HepG2 (cell line): ENCODE results near the gene TUBGCP5. TPM values are rescaled to one million over a fixed set of nuclear protein-coding genes. Genes with fewer than 3 reads are reported as not detected.

Experiments used
- ATAC-seq: fragments of 200-7000 bp; cut with Tn5 transposase; 3 replicates; pipeline ENCODE4 v1.9.1; 2020; ENCODE audit warnings: mild to moderate bottlenecking, moderate library complexity
- BruUV-seq: library from RNA; stranded (reverse); fragments of 400-500 nt; replicated peaks from 2 replicates; lab custom pipeline; 2021; lab: Mats Ljungman, UMichigan
- CTCF ChIA-PET: fragments of 300-600 bp; formaldehyde crosslinking; extraction: SDS; loops from one replicate; lab custom pipeline; 2021; ENCODE audit warnings: low total read pairs, inconsistent platforms, low intra/inter-chr PET ratio; lab: Yijun Ruan, JAX
- POLR2A ChIA-PET: fragments of 350-600 bp; sonication (Branson Sonifier 250); formaldehyde crosslinking; loops from one replicate; lab custom pipeline; 2020; ENCODE audit warnings: antibody characterized with exemption, inconsistent platforms; lab: Yijun Ruan, JAX
- DNase-seq: peaks from one replicate; pipeline ENCODE4 v3.0.0-alpha.2; 2015; ENCODE audit warnings: low spot score
- FAIRE-seq: peaks from 3 replicates; lab custom pipeline; 2011; peaks lifted over from hg19 to GRCh38; lab: Jason Lieb, UNC
- H2AFZ ChIP-seq: one replicate; pipeline ENCODE4 v1.6.1; 2011; ENCODE audit warnings: low read length, inconsistent platforms
- H3K27ac ChIP-seq: fragments of 300-600 bp; 3 replicates; pipeline ENCODE4 v1.8.0; 2011; ENCODE audit warnings: mixed run types, mild to moderate bottlenecking, mixed read lengths, low read length, inconsistent platforms; ENCODE audit not compliant: insufficient read depth; ENCODE audit errors: extremely low read length
- H3K27me3 ChIP-seq, 2 experiments: fragments of 200-600 bp in 1 of 2; 2 replicates in 1 of 2; 3 replicates in 1 of 2; pipeline versions ENCODE4 v1.6.0 to v1.8.0; 2011; ENCODE audit warnings: low read length in 2 of 2, mild to moderate bottlenecking in 2 of 2, moderate library complexity in 2 of 2, inconsistent platforms in 1 of 2; ENCODE audit not compliant: insufficient read depth in 2 of 2, control insufficient read depth in 1 of 2
- H3K36me3 ChIP-seq, 2 experiments: fragments of 200-600 bp in 1 of 2; replicated peaks in 1 of 2; 2 replicates in 1 of 2; 3 replicates in 1 of 2; pipeline versions ENCODE4 v1.5.1 to v1.8.0; 2011; ENCODE audit warnings: low read length in 2 of 2, inconsistent platforms in 1 of 2; ENCODE audit not compliant: insufficient read depth in 2 of 2, control insufficient read depth in 1 of 2
- H3K4me1 ChIP-seq: 2 replicates; pipeline ENCODE4 v1.5.1; 2012; ENCODE audit warnings: low read length, inconsistent platforms; ENCODE audit not compliant: insufficient read depth
- H3K4me2 ChIP-seq: 2 replicates; pipeline ENCODE4 v1.6.0; 2011; ENCODE audit warnings: low read depth, low read length, inconsistent platforms
- H3K4me3 ChIP-seq, 3 experiments: fragments of 200-600 bp in 1 of 3; sonication (generic), shearing (Covaris generic) in 1 of 3; replicated peaks in 1 of 3; 2 replicates each; pipeline ENCODE4 v1.5.1; 2011 to 2016; ENCODE audit warnings: low read length in 3 of 3, inconsistent platforms in 2 of 3, low read depth in 2 of 3, mild to moderate bottlenecking in 2 of 3, control low read depth in 1 of 3, mixed read lengths in 1 of 3; ENCODE audit not compliant: insufficient read depth in 1 of 3
- H3K79me2 ChIP-seq: one replicate; pipeline ENCODE4 v1.6.1; 2011; ENCODE audit warnings: low read length, inconsistent platforms; ENCODE audit not compliant: insufficient read depth
- H3K9ac ChIP-seq: 2 replicates; pipeline ENCODE4 v1.6.0; 2011; ENCODE audit warnings: mild to moderate bottlenecking, low read depth, low read length, inconsistent platforms; ENCODE audit not compliant: insufficient read depth
- H3K9me3 ChIP-seq: 2 replicates; pipeline ENCODE4 v1.5.1; 2012; ENCODE audit warnings: mild to moderate bottlenecking, low read length
- H4K20me1 ChIP-seq: 2 replicates; pipeline ENCODE4 v1.6.0; 2011; ENCODE audit warnings: inconsistent platforms, mild to moderate bottlenecking, low read length, moderate library complexity; ENCODE audit not compliant: insufficient read depth
- CREB1 ChIP-seq, 2 experiments: fragments of 450-650 bp in 1 of 2; IDR thresholded peaks; 2 replicates each; pipeline ENCODE4 v1.6.1; 2016 to 2017; ENCODE audit warnings: control low read depth in 1 of 2, mild to moderate bottlenecking in 1 of 2, missing compliant biosample characterization in 1 of 2, missing genetic modification characterization in 1 of 2
- MNT ChIP-seq: fragments of 450-650 bp; IDR thresholded peaks from 2 replicates; pipeline ENCODE4 v1.6.1; 2016
- RXRA ChIP-seq: sonication (generic); formaldehyde crosslinking; IDR thresholded peaks from 2 replicates; pipeline ENCODE4 v1.5.1; 2020; ENCODE audit warnings: missing genetic modification reagents
- TGIF2 ChIP-seq: IDR thresholded peaks from 2 replicates; pipeline ENCODE4 v1.6.1; 2016; ENCODE audit warnings: control low read depth, missing compliant biosample characterization
- TOPORS ChIP-seq: sonication (generic); formaldehyde crosslinking; IDR thresholded peaks from 2 replicates; pipeline ENCODE4 v1.8.0; 2023; ENCODE audit warnings: mild to moderate bottlenecking, missing genetic modification reagents
- ZNF3 ChIP-seq: IDR thresholded peaks from 2 replicates; pipeline ENCODE4 v1.7.0; 2017; ENCODE audit warnings: inconsistent platforms
- ZNF343 ChIP-seq: sonication (generic); formaldehyde crosslinking; IDR thresholded peaks from 2 replicates; pipeline ENCODE4 v1.4.0; 2020; ENCODE audit warnings: mild to moderate bottlenecking, missing genetic modification reagents
- ZNF883 ChIP-seq: sonication (generic); formaldehyde crosslinking; IDR thresholded peaks from 2 replicates; pipeline ENCODE4 v1.5.1; 2020; ENCODE audit warnings: mild to moderate bottlenecking, missing genetic modification reagents; ENCODE audit errors: not compliant biosample characterization
- ZSCAN30 ChIP-seq: sonication (generic); formaldehyde crosslinking; IDR thresholded peaks from 2 replicates; pipeline ENCODE4 v1.5.0; 2020; ENCODE audit warnings: mild to moderate bottlenecking, missing genetic modification reagents
- WGBS: methylation state at CpG from one replicate; pipeline ENCODE4 v1.1.6; 2017; ENCODE audit warnings: low lambda C conversion rate; 5-methylcytosine and 5-hydroxymethylcytosine counted together
- in situ Hi-C: cut with HindIII; loops from 2 replicates; pipeline ENCODE4 v1.10.0; 2017; ENCODE audit warnings: low pct_unique_long_range_greater_than_20kb; ENCODE audit not compliant: extremely low pct_ligation_motif_present
- intact Hi-C: fragments of 100-400 bp; cut with micrococcal nuclease; formaldehyde crosslinking; loops from one replicate; pipeline ENCODE4 v1.10.0; 2022; ENCODE audit not compliant: unreplicated experiment
- polyA plus RNA-seq, 8 experiments: library from polyadenylated mRNA; depleted of rRNA in 3 of 8; stranded (reverse) in 7 of 8; unstranded in 1 of 8; fragments of >200 nt; fragmentation: Illumina TruSeq in 4 of 8; extraction: Trizol in 4 of 8; gene quantifications; 2 replicates each; pipeline versions ENCODE4 v1.2.1 to v1.2.3, GENCODE V29; 2011 to 2016; ENCODE audit warnings: low read depth in 4 of 8, missing spikeins in 1 of 8, mixed read lengths in 1 of 8; ENCODE audit not compliant: insufficient read depth in 1 of 8
- total RNA-seq, 5 experiments: library from RNA; depleted of rRNA; stranded (reverse); fragments of >200 nt; fragmentation: Illumina TruSeq; extraction: Trizol; gene quantifications; 2 replicates each; pipeline ENCODE4 v1.2.3, GENCODE V29; 2016; ENCODE audit warnings: low read depth in 1 of 5

TUBGCP5 gene
- total and polyA plus RNA-seq, 2 of the 13 experiments (the other 11 are each of a cell fraction or from before 2014, with no cell fraction given) = 7.2 to 25.0 TPM

DNA sequence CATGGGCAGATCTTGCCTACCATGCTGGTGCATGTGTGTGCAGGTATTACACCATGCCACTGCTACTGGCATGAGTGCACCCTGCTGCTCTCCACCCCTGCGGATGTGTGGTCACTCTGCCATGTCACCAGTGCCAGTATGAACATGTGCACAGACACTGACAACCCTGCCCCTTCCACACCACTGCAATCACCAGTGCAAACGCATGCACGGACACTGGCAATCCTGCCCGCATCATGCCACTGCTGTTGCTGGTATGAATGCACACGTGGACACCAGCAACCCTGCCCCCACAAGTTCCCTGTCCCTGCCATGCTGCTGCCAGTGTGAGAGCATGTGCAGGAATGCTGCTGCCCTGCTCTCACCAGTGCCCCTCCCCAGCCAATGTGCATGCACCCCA is 24.8 kb upstream of the TUBGCP5 start:
- ChIA-PET CTCF (no interaction called here), POLR2A (no interaction called here)
- intact Hi-C loops = no loop called here
- 100% methylated on average over 1 of the region's 5 CpGs for WGBS
- TF ChIP-seq MNT (peak; percentile 41; the same call in 1 of the 2 replicates), TOPORS (no peak)
- H3K27ac ChIP-seq = no peak overlapping the region
- H3K27me3 ChIP-seq = no peaks in the 10 kb centered on the region
- no peak for FAIRE-seq
- H3K79me2 ChIP-seq = no peaks in the 10 kb centered on the region
- no peak overlapping the region for H3K4me3 ChIP-seq
- BruUV-seq = no TSS peak
- no peak overlapping the region for H2AFZ ChIP-seq
- in situ Hi-C loops = no loop called here
- H3K36me3 ChIP-seq = no peaks in the 10 kb centered on the region
- DNase-seq = no peak
- H3K9me3 ChIP-seq = peaks cover 8% of the 10 kb centered on the region
- no peaks in the 10 kb centered on the region for H3K4me1 ChIP-seq
- no peak overlapping the region for H3K9ac ChIP-seq
- ATAC-seq = no peak
- no peaks in the 10 kb centered on the region for H4K20me1 ChIP-seq
- H3K4me2 ChIP-seq = no peak overlapping the region

DNA sequence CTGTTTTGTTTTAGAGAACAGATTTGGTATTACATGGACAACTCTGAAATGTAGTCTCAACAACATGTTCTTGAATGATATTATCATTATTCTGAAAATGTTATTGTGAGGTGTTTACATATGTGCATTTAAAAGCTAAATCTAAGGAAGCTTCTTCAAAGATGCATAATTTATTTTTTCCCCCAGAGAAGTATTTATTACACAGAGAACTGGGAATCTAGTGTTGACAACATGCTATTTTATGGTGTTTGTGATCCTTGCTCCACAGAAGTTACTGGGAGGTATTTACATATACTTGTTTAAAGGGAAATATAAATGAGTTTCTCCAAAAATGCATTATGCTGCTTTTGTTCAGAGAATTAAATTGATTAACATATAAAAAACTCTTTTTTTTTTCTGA is 18.3 kb upstream of the TUBGCP5 start:
- H3K27me3 ChIP-seq = no peaks in the 10 kb centered on the region
- H4K20me1 ChIP-seq = no peaks in the 10 kb centered on the region
- H3K36me3 ChIP-seq = no peaks in the 10 kb centered on the region
- no TSS peak for BruUV-seq
- no peak overlapping the region for H3K4me3 ChIP-seq
- ATAC-seq (no peak), FAIRE-seq (no peak), DNase-seq (no peak)
- H2AFZ ChIP-seq = no peak overlapping the region
- TF ChIP-seq RXRA (CRISPR knock-in tag) = no peak
- no peak for TF ChIP-seq ZNF343 (CRISPR knock-in tag)
- TF ChIP-seq ZNF883 (CRISPR knock-in tag) = no peak
- no peak for TF ChIP-seq CREB1 (IDR thresholded peaks at IDR 0.05)
- TF ChIP-seq CREB1 (CRISPR knock-in tag; IDR thresholded peaks at IDR 0.05) = no peak
- TF ChIP-seq ZSCAN30 (CRISPR knock-in tag) = no peak
- TF ChIP-seq TGIF2 = no peak
- no peak for TF ChIP-seq ZNF3 (CRISPR knock-in tag)
- in situ Hi-C loops (no loop called here), intact Hi-C loops (no loop called here)
- CTCF ChIA-PET = no interaction called here
- no peaks in the 10 kb centered on the region for H3K79me2 ChIP-seq
- peaks cover 3% of the 10 kb centered on the region for H3K9me3 ChIP-seq
- POLR2A ChIA-PET = no interaction called here
- H3K9ac ChIP-seq = no peak overlapping the region
- H3K4me1 ChIP-seq = no peaks in the 10 kb centered on the region
- no peak overlapping the region for H3K4me2 ChIP-seq
- no peak overlapping the region for H3K27ac ChIP-seq
